Keratinocyte (primary cell): Measurements from ENCODE around the gene RNF166.

ENCODE experiments used
- CTCF ChIP-seq, 3 experiments: IDR thresholded peaks in 1 of 3; conservative IDR thresholded peaks in 1 of 3; optimal IDR thresholded peaks in 1 of 3; 2 replicates in 2 of 3; 3 replicates in 1 of 3; pipeline versions ENCODE3 to v1.5.1; 2011; ENCODE audit warnings: low read length in 3 of 3, mild to moderate bottlenecking in 3 of 3, moderate library complexity in 2 of 3, control low read depth in 1 of 3, inconsistent platforms in 1 of 3; ENCODE audit not compliant: insufficient read depth in 2 of 3; ENCODE audit errors: extremely low read depth in 1 of 3
- EZH2 ChIP-seq: IDR thresholded peaks from one replicate; pipeline ENCODE4 v1.6.1; 2012; ENCODE audit warnings: inconsistent platforms, mild to moderate bottlenecking, low read length, moderate library complexity

GRCh38 chr16:88713054-88713453, 6.8 kb upstream of the RNF166 start:
- TF ChIP-seq CTCF (optimal IDR thresholded peaks at IDR 0.05 in 1 of 3, IDR thresholded peaks at IDR 0.05 in 1 of 3, conservative IDR thresholded peaks at IDR 0.05 in 1 of 3; ENCODE audit: extremely low read depth in 1 of 3, insufficient read depth in 2 of 3, low read length in 3 of 3) (no peak), EZH2 (no peak)
